Smooth muscle cell (in vitro differentiated cells): ENCODE measurements around the gene PTPRN2. TPM values are rescaled to one million over a fixed set of nuclear protein-coding genes. Genes with fewer than 3 reads are reported as not detected.

ENCODE experiments used
- DNase-seq: peaks from one replicate; lab custom pipeline; 2025; ENCODE audit not compliant: unreplicated experiment; lab: John Stamatoyannopoulos, UW
- H2AFZ ChIP-seq: fragments of 200-600 bp; sonication (generic); 2 replicates; pipeline ENCODE4 v1.6.0; 2016; ENCODE audit warnings: antibody characterized with exemption, low read depth, mild to moderate bottlenecking
- H3F3A ChIP-seq: fragments of 200-600 bp; sonication (generic); 2 replicates; pipeline ENCODE4 v1.6.0; 2017; ENCODE audit warnings: antibody characterized with exemption, low read depth
- H3K27ac ChIP-seq: fragments of 200-600 bp; sonication (generic); 2 replicates; pipeline ENCODE4 v1.5.1; 2016; ENCODE audit warnings: low read depth, mild to moderate bottlenecking
- H3K27me3 ChIP-seq: fragments of 200-600 bp; sonication (generic); 2 replicates; pipeline ENCODE4 v1.6.1; 2016; ENCODE audit warnings: low read depth, mild to moderate bottlenecking
- H3K36me3 ChIP-seq: fragments of 200-600 bp; sonication (generic); 2 replicates; pipeline ENCODE4 v1.5.1; 2016; ENCODE audit warnings: low read depth
- H3K4me1 ChIP-seq: fragments of 200-600 bp; sonication (generic); 2 replicates; pipeline ENCODE4 v1.5.1; 2016; ENCODE audit warnings: low read depth
- H3K4me2 ChIP-seq: fragments of 200-600 bp; sonication (generic); 2 replicates; pipeline ENCODE4 v1.6.0; 2016; ENCODE audit warnings: mild to moderate bottlenecking
- H3K4me3 ChIP-seq: fragments of 200-600 bp; sonication (generic); 2 replicates; pipeline ENCODE4 v1.5.1; 2016; ENCODE audit warnings: mild to moderate bottlenecking
- H3K79me2 ChIP-seq: fragments of 200-600 bp; sonication (generic); 2 replicates; pipeline ENCODE4 v1.6.0; 2016; ENCODE audit warnings: low read depth, mild to moderate bottlenecking
- H3K9ac ChIP-seq: fragments of 200-600 bp; sonication (generic); 2 replicates; pipeline ENCODE4 v1.6.0; 2016; ENCODE audit warnings: low read depth
- H3K9me3 ChIP-seq: fragments of 200-600 bp; sonication (generic); replicated peaks from 2 replicates; pipeline ENCODE4 v1.5.1; 2016; ENCODE audit warnings: low read depth
- H4K20me1 ChIP-seq: fragments of 200-600 bp; sonication (generic); 2 replicates; pipeline ENCODE4 v1.6.0; 2016; ENCODE audit warnings: low read depth
- WGBS: methylation state at CpG from one replicate; pipeline ENCODE4 v1.1.7; 2016; ENCODE audit warnings: low lambda C conversion rate; 5-methylcytosine and 5-hydroxymethylcytosine counted together
- polyA plus RNA-seq: library from polyadenylated mRNA; unstranded; fragments of >200 nt; fragmentation: Nextera tagmentation; extraction: Ambion mirVana; gene quantifications from 2 replicates; pipeline ENCODE4 v1.2.1, GENCODE V29; 2016
- total RNA-seq: library from RNA; depleted of rRNA; stranded (reverse); fragments of >200 nt; gene quantifications from 2 replicates; pipeline ENCODE4 v1.2.3, GENCODE V29; 2014
- TF ChIP-seq, protein P1 (sequence below): fragments of 200-600 bp; sonication (generic); IDR thresholded peaks from 2 replicates; pipeline ENCODE4 v1.5.1; 2017; ENCODE audit warnings: borderline replicate concordance, mild to moderate bottlenecking, antibody characterized with exemption; ENCODE audit not compliant: insufficient read depth, poor library complexity, severe bottlenecking

PTPRN2 gene
- total and polyA plus RNA-seq, 2 experiments from 2014 or later = 0.09 to 0.87 TPM

- TF ChIP-seq, protein P1, sequence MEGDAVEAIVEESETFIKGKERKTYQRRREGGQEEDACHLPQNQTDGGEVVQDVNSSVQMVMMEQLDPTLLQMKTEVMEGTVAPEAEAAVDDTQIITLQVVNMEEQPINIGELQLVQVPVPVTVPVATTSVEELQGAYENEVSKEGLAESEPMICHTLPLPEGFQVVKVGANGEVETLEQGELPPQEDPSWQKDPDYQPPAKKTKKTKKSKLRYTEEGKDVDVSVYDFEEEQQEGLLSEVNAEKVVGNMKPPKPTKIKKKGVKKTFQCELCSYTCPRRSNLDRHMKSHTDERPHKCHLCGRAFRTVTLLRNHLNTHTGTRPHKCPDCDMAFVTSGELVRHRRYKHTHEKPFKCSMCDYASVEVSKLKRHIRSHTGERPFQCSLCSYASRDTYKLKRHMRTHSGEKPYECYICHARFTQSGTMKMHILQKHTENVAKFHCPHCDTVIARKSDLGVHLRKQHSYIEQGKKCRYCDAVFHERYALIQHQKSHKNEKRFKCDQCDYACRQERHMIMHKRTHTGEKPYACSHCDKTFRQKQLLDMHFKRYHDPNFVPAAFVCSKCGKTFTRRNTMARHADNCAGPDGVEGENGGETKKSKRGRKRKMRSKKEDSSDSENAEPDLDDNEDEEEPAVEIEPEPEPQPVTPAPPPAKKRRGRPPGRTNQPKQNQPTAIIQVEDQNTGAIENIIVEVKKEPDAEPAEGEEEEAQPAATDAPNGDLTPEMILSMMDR = no peak
- Histone ChIP-seq H3K27ac (no peak overlapping the region), H4K20me1 (no peaks in the 10 kb centered on the region), H3K9me3 (no peaks in the 10 kb centered on the region), H3K79me2 (no peaks in the 10 kb centered on the region), H3K4me3 (no peak overlapping the region), H2AFZ (no peak overlapping the region), H3K36me3 (no peaks in the 10 kb centered on the region), H3K4me2 (no peak overlapping the region), H3K27me3 (peaks cover 5% of the 10 kb centered on the region), H3K9ac (no peak overlapping the region), H3F3A (no peaks in the 10 kb centered on the region), H3K4me1 (no peaks in the 10 kb centered on the region)
- 90% methylated on average over 9 of the region's 9 CpGs for WGBS
- DNase-seq = no peak
Measured at GRCh38 chr7:158022601-158023000, 565.0 kb downstream of the PTPRN2 start.

DNA sequence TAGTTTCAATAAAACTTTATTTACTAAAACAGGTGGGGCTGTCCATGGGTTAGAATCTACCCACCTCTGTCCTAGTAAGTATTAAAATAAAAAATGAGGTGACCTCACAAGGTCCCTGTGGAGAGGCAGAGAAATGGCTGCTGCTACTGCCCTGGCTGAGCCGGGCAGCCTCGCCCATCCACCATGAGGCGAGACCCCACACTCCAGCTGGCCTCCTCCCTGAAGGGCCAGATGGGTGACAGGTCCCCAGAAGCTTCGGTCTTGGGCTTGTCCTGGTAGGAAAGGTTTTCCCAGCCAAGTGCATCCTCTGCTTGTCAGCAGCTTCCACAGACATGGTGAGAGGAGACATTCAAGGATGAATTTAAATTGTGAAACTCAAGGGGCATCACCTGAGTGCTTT is 565.8 kb downstream of the PTPRN2 start:
- no peak for DNase-seq
- Histone ChIP-seq H4K20me1 (no peaks in the 10 kb centered on the region), H3K4me2 (no peak overlapping the region), H3K4me3 (no peak overlapping the region), H3K79me2 (no peaks in the 10 kb centered on the region), H3K9ac (no peak overlapping the region), H3K27me3 (peaks cover 8% of the 10 kb centered on the region), H3F3A (no peaks in the 10 kb centered on the region), H3K27ac (no peak overlapping the region), H3K4me1 (peaks cover under 1% of the 10 kb centered on the region), H2AFZ (no peak overlapping the region), H3K9me3 (no peaks in the 10 kb centered on the region), H3K36me3 (no peaks in the 10 kb centered on the region)
- 91% methylated on average over 4 of the region's 4 CpGs for WGBS
- TF ChIP-seq, protein P1 = no peak

DNA sequence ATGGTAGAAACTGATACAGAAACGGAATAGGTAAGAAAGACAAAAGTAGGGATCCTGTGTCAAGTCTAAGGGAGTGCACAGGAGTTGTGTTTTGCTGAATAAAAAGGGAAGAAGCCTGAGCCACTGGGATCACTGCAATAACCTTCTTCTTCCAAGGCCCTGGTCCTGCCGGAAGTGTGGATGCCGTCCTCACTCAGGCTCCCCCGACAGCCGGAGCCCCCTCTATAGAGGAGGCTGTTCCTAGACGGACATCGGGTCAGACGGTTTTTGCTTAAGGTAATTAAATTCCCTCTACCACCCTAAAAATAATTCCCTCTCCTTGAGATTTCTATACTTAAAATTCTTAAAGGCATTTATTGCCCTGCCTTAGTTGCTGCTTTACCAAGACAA is 566.9 kb downstream of the PTPRN2 start:
- TF ChIP-seq, protein P1 = no peak
- Histone ChIP-seq H3K79me2 (no peaks in the 10 kb centered on the region), H3K27me3 (peaks cover 19% of the 10 kb centered on the region), H2AFZ (no peak overlapping the region), H3K4me2 (no peak overlapping the region), H3F3A (no peaks in the 10 kb centered on the region), H3K4me3 (no peak overlapping the region), H3K36me3 (no peaks in the 10 kb centered on the region), H3K27ac (no peak overlapping the region), H3K9me3 (no peaks in the 10 kb centered on the region), H4K20me1 (no peaks in the 10 kb centered on the region), H3K4me1 (peaks cover 12% of the 10 kb centered on the region), H3K9ac (no peak overlapping the region)
- DNase-seq = no peak
- WGBS = 83% methylated on average over 8 of the region's 8 CpGs
